Measurements from ENCODE around the gene CEP19.
"Not testable (repeated sequence)": the region's sequence is repeated elsewhere in the genome, so short reads cannot be mapped to it uniquely, and the experiment has no call there.

CEP19 gene

GRCh38 chr3:196711838-196712513, at the start of gene CEP19, which contains the start of gene PIGX:
Gene CEP19 (minus strand): TSS chr3:196712250. CDS start chr3:196708657, 3,593 bp downstream.
Gene PIGX (plus strand): TSS chr3:196712377.
- DNase-seq: peak; percentile 93

- no peak for DNase-seq
Observed at GRCh38 chr3:196757876-196758739, 46.1 kb upstream of the CEP19 start.

- DNase-seq: no peak
Observed at GRCh38 chr3:196756732-196757131, 44.7 kb upstream of the CEP19 start.

- no peak for DNase-seq
Observed at GRCh38 chr3:196754091-196754981, 42.3 kb upstream of the CEP19 start.

- no peak for DNase-seq
Observed at GRCh38 chr3:196753201-196753600, 41.2 kb upstream of the CEP19 start.

- no peak for DNase-seq
Observed at GRCh38 chr3:196749125-196749524, 37.1 kb upstream of the CEP19 start.

- DNase-seq: not testable (repeated sequence)
Observed at GRCh38 chr3:196743569-196743968, 31.5 kb upstream of the CEP19 start.

- DNase-seq: no peak
Observed at GRCh38 chr3:196741249-196741889, 29.3 kb upstream of the CEP19 start.

- peak; percentile 50 for DNase-seq
Observed at GRCh38 chr3:196740481-196741248, 28.6 kb upstream of the CEP19 start.

- peak; percentile 95 for DNase-seq
Observed at GRCh38 chr3:196739671-196740480, 27.8 kb upstream of the CEP19 start, which contains the start of gene PAK2. Gene PAK2 (plus strand): TSS chr3:196739857. CDS start chr3:196782647, 42,790 bp downstream.

GRCh38 chr3:196737655-196738054, 25.6 kb upstream of the CEP19 start:
- no peak for DNase-seq

- DNase-seq: no peak
Observed at GRCh38 chr3:196736670-196737374, 24.8 kb upstream of the CEP19 start.

- DNase-seq: no peak
Observed at GRCh38 chr3:196735751-196736150, 23.7 kb upstream of the CEP19 start.

GRCh38 chr3:196726788-196727675, 15.0 kb upstream of the CEP19 start:
- DNase-seq: peak; percentile 74

GRCh38 chr3:196721097-196721496, 9.0 kb upstream of the CEP19 start:
- DNase-seq: no peak

- not testable (repeated sequence) for DNase-seq
Observed at GRCh38 chr3:196717162-196717561, 5.1 kb upstream of the CEP19 start.

- no peak for DNase-seq
Observed at GRCh38 chr3:196712514-196713413, 714 bp upstream of the CEP19 start.

- DNase-seq: no peak
Observed at GRCh38 chr3:196708467-196708866, 3.6 kb downstream of the CEP19 start.
